ENCODE measurements around the gene SETDB2.

The SETDB2 gene

DNA sequence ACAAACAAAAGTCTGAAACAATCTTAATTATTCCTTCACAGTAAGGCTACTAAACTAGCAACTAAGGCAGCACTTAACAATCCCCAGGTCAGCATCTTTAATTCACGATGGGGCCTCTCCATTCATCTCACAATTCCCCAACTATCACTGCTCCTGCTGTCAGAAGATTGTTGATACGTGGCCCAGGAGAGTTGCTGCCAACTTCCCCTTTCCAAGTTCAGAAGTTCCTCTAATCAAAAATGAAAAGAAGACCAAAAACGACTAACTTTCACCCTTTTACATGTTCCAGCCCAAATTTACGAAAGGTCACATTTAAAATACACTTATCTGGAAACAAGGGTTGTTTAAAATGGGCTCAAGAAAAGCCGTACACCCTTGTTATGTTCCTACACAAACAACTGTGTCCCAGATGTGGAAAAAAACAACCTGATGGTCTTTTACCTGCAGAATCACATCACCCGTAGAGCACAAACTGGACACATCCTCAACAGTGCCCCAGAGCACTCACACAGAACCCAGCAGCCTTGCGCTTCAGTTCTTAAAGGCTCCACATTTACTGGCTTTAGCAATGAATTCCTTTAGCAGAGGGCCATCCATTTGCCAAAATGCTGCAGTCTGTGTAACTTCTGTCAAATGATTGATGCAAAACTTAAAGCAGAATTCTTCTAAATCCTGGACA is 89.7 kb downstream of the SETDB2 start:
- DNase-seq: no peak

DNA sequence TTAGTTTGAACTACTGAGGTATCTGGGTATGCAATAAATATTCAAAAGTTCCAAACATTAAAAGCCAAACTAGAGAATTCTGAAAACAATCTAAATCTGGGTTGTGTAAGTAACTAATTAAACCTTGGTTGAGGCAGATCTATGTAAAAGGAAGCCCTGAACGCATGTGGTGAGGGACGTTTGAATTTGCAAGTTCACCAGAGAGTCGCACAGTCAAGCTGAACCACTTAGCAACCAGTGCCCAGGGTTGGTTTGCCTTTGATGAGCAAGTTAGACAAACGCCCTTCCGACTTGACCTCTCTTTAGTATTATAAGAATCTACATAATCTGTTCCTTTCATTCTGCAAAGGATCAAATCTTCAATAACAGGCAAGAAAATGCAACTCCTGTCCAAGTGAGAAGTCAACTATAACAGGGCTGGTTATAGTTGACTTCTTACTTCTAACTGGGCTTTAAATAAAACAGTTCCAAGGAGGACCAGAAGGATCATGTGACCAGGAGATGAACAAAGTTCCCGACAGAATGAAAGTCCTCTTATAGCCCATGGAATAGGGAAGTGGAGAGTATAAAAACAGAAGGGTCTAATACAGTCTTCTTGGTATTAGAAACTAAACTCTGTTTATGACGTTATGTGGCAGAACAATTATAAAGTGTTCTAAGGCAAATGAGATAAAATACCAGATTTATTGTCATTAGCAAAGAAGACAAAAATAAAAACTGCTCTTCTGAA is 92.2 kb downstream of the SETDB2 start:
- no peak for DNase-seq

DNA sequence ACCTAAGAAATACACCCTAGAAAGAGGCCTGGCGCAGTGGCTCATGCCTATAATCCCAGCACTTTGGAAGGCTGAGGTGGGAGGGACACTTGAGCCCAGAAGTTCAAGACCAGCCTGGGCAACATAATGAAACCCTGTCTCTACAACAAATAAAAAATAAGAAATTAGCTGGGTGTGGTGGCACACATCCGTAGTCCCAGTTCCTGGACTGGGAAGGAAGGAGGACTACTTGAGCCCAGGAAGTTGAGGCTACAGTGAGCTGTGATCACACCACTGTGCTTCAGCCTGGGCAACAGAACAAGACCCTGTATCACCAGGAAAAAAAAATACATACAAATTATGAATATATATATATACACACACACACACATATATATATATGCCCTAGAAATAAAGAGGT is 94.3 kb downstream of the SETDB2 start:
- no peak for DNase-seq

DNA sequence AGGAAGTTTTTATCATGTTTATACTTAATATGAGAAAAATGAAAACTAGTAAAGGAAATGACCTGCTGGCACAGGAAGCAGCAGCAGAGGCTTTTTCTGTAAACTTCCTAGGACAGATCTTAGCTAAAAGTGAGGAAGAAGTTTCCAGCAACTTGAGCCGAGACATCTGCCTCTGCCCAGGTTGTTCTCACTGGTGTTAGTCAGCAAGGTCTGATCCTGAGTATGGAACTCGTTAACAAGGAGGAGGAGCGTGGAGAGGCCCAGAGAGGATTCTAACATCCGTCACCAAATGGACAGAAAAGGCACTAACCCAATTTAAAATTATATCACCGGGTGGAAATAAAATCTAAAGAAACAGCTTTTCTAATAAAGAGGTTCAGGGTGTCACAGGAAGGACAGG is 95.2 kb downstream of the SETDB2 start:
- DNase-seq: no peak

DNA sequence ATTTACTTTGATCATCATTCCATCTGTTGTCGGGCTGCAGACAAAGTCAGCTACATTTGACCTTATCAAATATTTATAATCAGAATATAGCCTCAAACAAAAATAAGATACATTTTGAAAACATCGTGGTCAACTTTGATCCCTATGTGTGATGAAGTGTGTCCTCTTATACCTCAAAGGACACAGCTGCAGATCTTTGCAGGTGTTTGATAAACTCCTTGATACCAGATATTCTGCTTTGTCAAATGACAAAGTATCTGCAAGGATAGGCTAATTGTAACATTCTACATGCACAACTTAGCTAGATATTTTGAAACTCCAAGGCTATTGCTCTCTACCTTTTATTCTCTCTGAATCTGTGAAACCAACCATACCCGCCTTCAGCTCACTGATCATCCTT is 95.7 kb downstream of the SETDB2 start:
- no peak for DNase-seq

DNA sequence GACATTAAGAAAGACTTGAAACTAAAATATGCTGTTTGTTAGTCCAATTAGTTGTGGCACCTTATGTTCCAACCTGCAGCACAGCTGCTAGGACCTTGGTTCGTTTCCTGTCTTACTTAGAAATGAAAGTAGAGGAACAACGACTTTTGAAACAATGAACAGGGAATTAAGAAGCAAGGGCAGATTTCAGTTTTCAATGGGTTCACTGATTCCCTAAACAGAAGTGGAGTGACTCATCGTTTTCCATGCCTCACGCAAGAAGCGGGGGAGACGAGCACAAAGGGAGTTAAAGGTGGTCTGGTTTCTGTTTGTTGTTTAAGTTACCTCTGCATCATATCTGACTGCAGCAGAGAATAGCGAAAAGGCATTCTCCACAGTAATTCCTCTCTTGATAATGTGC is 96.5 kb downstream of the SETDB2 start:
- no peak for DNase-seq

DNA sequence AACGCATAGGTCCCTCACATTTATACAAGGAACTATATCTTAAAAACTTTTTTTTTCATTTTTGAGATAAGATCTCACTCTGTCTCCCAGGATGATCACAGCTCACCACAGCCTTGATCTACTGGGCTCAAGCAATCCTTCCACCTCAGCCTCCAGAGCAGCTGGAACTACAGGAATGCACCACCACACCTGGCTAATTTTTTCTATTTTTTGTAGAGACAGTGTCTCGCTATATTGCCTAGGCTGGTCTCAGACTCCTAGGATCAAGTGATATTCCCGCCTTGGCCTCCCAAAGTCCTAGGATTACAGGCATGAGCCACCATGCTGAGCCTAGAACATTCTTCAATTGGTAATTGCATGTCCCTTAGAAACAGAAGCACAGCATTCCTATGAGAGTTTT is 99.6 kb downstream of the SETDB2 start:
- DNase-seq: no peak
